IMR-90 (cell line): ENCODE data around the gene COPS4. TPM values are rescaled to one million over a fixed set of nuclear protein-coding genes. Genes with fewer than 3 reads are reported as not detected.

Source experiments
- ATAC-seq: fragments of 200-7000 bp; cut with Tn5 transposase; 2 replicates; pipeline ENCODE4 v1.9.1; 2020; ENCODE audit warnings: low read depth, mild to moderate bottlenecking, moderate library complexity
- BruUV-seq: library from RNA; stranded (reverse); fragments of 400-500 nt; replicated peaks from 2 replicates; lab custom pipeline; 2021; lab: Mats Ljungman, UMichigan
- CTCF ChIA-PET: fragments of 300-600 bp; formaldehyde crosslinking; extraction: SDS; loops from one replicate; lab custom pipeline; 2021; ENCODE audit warnings: antibody characterized with exemption; lab: Yijun Ruan, JAX
- POLR2A ChIA-PET: fragments of 300-600 bp; sonication (Branson Sonifier 250); formaldehyde crosslinking; loops from one replicate; lab custom pipeline; 2022; ENCODE audit warnings: antibody characterized with exemption; ENCODE audit not compliant: unreplicated experiment; lab: Charles Lee
- DNase-seq: peaks from one replicate; pipeline ENCODE4 v3.0.0; 2013
- H2AFZ ChIP-seq: replicated peaks from 2 replicates; pipeline ENCODE3; 2013; ENCODE audit warnings: low read length, mild to moderate bottlenecking; ENCODE audit not compliant: poor library complexity
- H2AK5ac ChIP-seq: 2 replicates; pipeline ENCODE4 v1.6.1; 2013; ENCODE audit warnings: low read depth, low read length, inconsistent platforms
- H2AK9ac ChIP-seq: replicated peaks from 2 replicates; pipeline ENCODE3; 2013; ENCODE audit warnings: mild to moderate bottlenecking, low read depth, low read length, moderate library complexity; ENCODE audit not compliant: poor library complexity
- H2BK120ac ChIP-seq: 2 replicates; pipeline ENCODE4 v1.6.1; 2013; ENCODE audit warnings: low read depth, low read length, inconsistent platforms
- H2BK15ac ChIP-seq: 3 replicates; pipeline ENCODE4 v1.6.1; 2013; ENCODE audit warnings: low read depth, low read length, inconsistent platforms
- H2BK20ac ChIP-seq: 2 replicates; pipeline ENCODE4 v1.6.1; 2013; ENCODE audit warnings: low read depth, mild to moderate bottlenecking, inconsistent platforms, low read length, moderate library complexity
- H2BK5ac ChIP-seq: 2 replicates; pipeline ENCODE4 v1.6.1; 2013; ENCODE audit warnings: mild to moderate bottlenecking, low read depth, low read length, inconsistent platforms; ENCODE audit not compliant: poor library complexity, severe bottlenecking
- H3K14ac ChIP-seq: replicated peaks from 2 replicates; pipeline ENCODE4 v1.6.1; 2013; ENCODE audit warnings: low read depth, low read length, inconsistent platforms
- H3K18ac ChIP-seq: 2 replicates; pipeline ENCODE4 v1.6.1; 2013; ENCODE audit warnings: low read depth, low read length, control low read depth
- H3K23ac ChIP-seq: 2 replicates; pipeline ENCODE4 v1.6.1; 2013; ENCODE audit warnings: low read depth, low read length, inconsistent platforms
- H3K27ac ChIP-seq: 2 replicates; pipeline ENCODE4 v1.5.1; 2013; ENCODE audit warnings: mild to moderate bottlenecking, control low read depth, low read length; ENCODE audit not compliant: insufficient read depth
- H3K27me3 ChIP-seq: 2 replicates; pipeline ENCODE4 v1.6.1; 2013; ENCODE audit warnings: low read length; ENCODE audit not compliant: control insufficient read depth, insufficient read depth
- H3K36me3 ChIP-seq: 2 replicates; pipeline ENCODE4 v1.6.1; 2013; ENCODE audit warnings: low read length, mixed read lengths; ENCODE audit not compliant: control insufficient read depth, insufficient read depth
- H3K4ac ChIP-seq: 2 replicates; pipeline ENCODE4 v1.6.1; 2013; ENCODE audit warnings: low read depth, low read length, inconsistent platforms
- H3K4me1 ChIP-seq: 2 replicates; pipeline ENCODE4 v1.6.1; 2013; ENCODE audit warnings: low read length, mixed read lengths; ENCODE audit not compliant: control insufficient read depth, insufficient read depth
- H3K4me2 ChIP-seq: 2 replicates; pipeline ENCODE4 v1.6.1; 2013; ENCODE audit warnings: low read depth, mild to moderate bottlenecking, control low read depth, low read length, moderate library complexity
- H3K4me3 ChIP-seq: 2 replicates; pipeline ENCODE4 v1.5.1; 2013; ENCODE audit warnings: low read depth, mild to moderate bottlenecking, control low read depth, low read length, moderate library complexity; ENCODE audit not compliant: insufficient read depth
- H3K56ac ChIP-seq: 2 replicates; pipeline ENCODE4 v1.6.1; 2013; ENCODE audit warnings: low read length, inconsistent platforms; ENCODE audit not compliant: insufficient read depth; ENCODE audit errors: extremely low read depth
- H3K79me1 ChIP-seq, 2 experiments: 2 replicates each; pipeline ENCODE4 v1.6.1; 2013; ENCODE audit warnings: low read length in 2 of 2, inconsistent platforms in 1 of 2, low read depth in 1 of 2
- H3K9ac ChIP-seq: 2 replicates; pipeline ENCODE4 v1.6.1; 2013; ENCODE audit warnings: low read depth, low read length, control low read depth
- H3K9me1 ChIP-seq: 2 replicates; pipeline ENCODE4 v1.6.1; 2013; ENCODE audit warnings: low read length, inconsistent platforms; ENCODE audit not compliant: insufficient read depth
- H3K9me3 ChIP-seq: 2 replicates; pipeline ENCODE4 v1.6.1; 2013; ENCODE audit warnings: low read length; ENCODE audit not compliant: control insufficient read depth, insufficient read depth
- H4K20me1 ChIP-seq: 2 replicates; pipeline ENCODE4 v1.6.1; 2013; ENCODE audit warnings: low read length, inconsistent platforms; ENCODE audit not compliant: insufficient read depth
- H4K5ac ChIP-seq: 2 replicates; pipeline ENCODE4 v1.6.1; 2013; ENCODE audit warnings: mild to moderate bottlenecking, low read depth, low read length, control low read depth
- H4K8ac ChIP-seq, 2 experiments: 2 replicates each; pipeline ENCODE4 v1.6.1; 2013; ENCODE audit warnings: low read depth in 2 of 2, low read length in 2 of 2, control low read depth in 1 of 2, inconsistent platforms in 1 of 2
- H4K91ac ChIP-seq: 2 replicates; pipeline ENCODE4 v1.6.1; 2013; ENCODE audit warnings: low read depth, low read length, inconsistent platforms; ENCODE audit not compliant: insufficient read depth
- MAFK ChIP-seq: IDR thresholded peaks from 2 replicates; pipeline ENCODE4 v1.6.1; 2012; ENCODE audit warnings: low read depth, low read length, improper control_type of control experiment
- MAZ ChIP-seq: IDR thresholded peaks from 2 replicates; pipeline ENCODE4 v1.6.1; 2012; ENCODE audit warnings: low read depth, mild to moderate bottlenecking, low read length, improper control_type of control experiment, moderate library complexity, borderline replicate concordance
- NFE2L2 ChIP-seq: fragments of 150-350 bp; IDR thresholded peaks from 2 replicates; pipeline ENCODE4 v1.6.1; 2016; ENCODE audit warnings: low read depth, mild to moderate bottlenecking, low read length
- WGBS, 2 experiments: methylation state at CpG; one replicate each; pipeline versions ENCODE4 v1.1.5 to v1.1.7; 2013; ENCODE audit warnings: missing lambda C conversion rate in 2 of 2; ENCODE audit not compliant: insufficient read length in 1 of 2; ENCODE audit errors: extremely low coverage in 2 of 2; 5-methylcytosine and 5-hydroxymethylcytosine counted together
- dilution Hi-C: fragments of 300-500 bp; cut with HindIII; formaldehyde crosslinking; loops from one replicate; pipeline ENCODE4 v1.14.3; 2018; ENCODE audit warnings: low sequenced_read_pairs; ENCODE audit not compliant: unreplicated experiment
- in situ Hi-C: fragments of 300-500 bp; cut with MboI; formaldehyde crosslinking; loops from 3 replicates; pipeline ENCODE4 v1.14.3; 2019; ENCODE audit warnings: low sequenced_read_pairs, inconsistent platforms, mixed read lengths
- intact Hi-C: fragments of 100-400 bp; cut with micrococcal nuclease; formaldehyde crosslinking; loops from 2 replicates; pipeline ENCODE4 v1.10.0; 2022
- polyA plus RNA-seq, 3 experiments: library from polyadenylated mRNA; depleted of rRNA; stranded (reverse); fragments of >200 nt; gene quantifications; 2 replicates each; pipeline ENCODE4 v1.2.3, GENCODE V29; 2012; ENCODE audit warnings: low replicate concordance in 1 of 3
- total RNA-seq: library from RNA; depleted of rRNA; stranded (reverse); fragments of >200 nt; gene quantifications from 2 replicates; pipeline ENCODE4 v1.2.3, GENCODE V29; 2012

The COPS4 gene
- total and polyA plus RNA-seq, 2 of the 4 experiments (the other 2 are of a cell fraction) = 40.1 to 115 TPM

GRCh38 chr4:83114576-83114975 is 79.6 kb downstream of the COPS4 start, which contains the start of gene PLAC8:
PLAC8 (minus strand) TSS chr4:83114729; CDS start chr4:83107921, 6,808 bp downstream.
- in situ Hi-C loops (no loop called here), intact Hi-C loops (no loop called here), dilution Hi-C loops (no loop called here)
- H2AFZ ChIP-seq = no peak within 1 kb of the TSS
- H3K27me3 ChIP-seq = no peaks in the 10 kb centered on the region
- no peak within 1 kb of the TSS for H3K27ac ChIP-seq
- H3K23ac ChIP-seq = peak within 1 kb of the TSS; percentile 13; the same call in 1 of the 2 replicates
- no peak within 1 kb of the TSS for H2BK5ac ChIP-seq
- H4K8ac ChIP-seq = peak within 1 kb of the TSS in 1 of 2 experiments; percentile 73; a peak in 2 of 4 replicates
- TF ChIP-seq MAFK (no peak), MAZ (no peak), NFE2L2 (no peak)
- H3K79me1 ChIP-seq = no peaks in the 10 kb centered on the region
- no peak within 1 kb of the TSS for H3K4ac ChIP-seq
- H3K4me3 ChIP-seq = no peak within 1 kb of the TSS
- ChIA-PET CTCF (interaction anchor here (0.6 to 1.3 kb wide), 3 partner anchors 36 to 146 kb away, joined by 3 to 4 read pairs (median 3); no protein-coding TSS in a partner anchor), POLR2A (no interaction called here)
- no TSS peak for BruUV-seq
- no peak within 1 kb of the TSS for H2AK9ac ChIP-seq
- H4K20me1 ChIP-seq = no peaks in the 10 kb centered on the region
- H3K9me1 ChIP-seq = no peaks in the 10 kb centered on the region; the same call in 1 of the 2 replicates
- no peaks in the 10 kb centered on the region for H3K9me3 ChIP-seq
- ATAC-seq (no peak), DNase-seq (no peak)
- H3K4me1 ChIP-seq = peaks cover 1% of the 10 kb centered on the region; the same call in 1 of the 2 replicates
- H4K91ac ChIP-seq = no peak within 1 kb of the TSS; the same call in 1 of the 2 replicates
- H3K18ac ChIP-seq = peak within 1 kb of the TSS; percentile 91; the same call in 1 of the 2 replicates
- 0 out of 2 replicates have a peak within 1 kb of the TSS, but pooled peaks have one; percentile 80 for H4K5ac ChIP-seq
- H3K9ac ChIP-seq = no peak within 1 kb of the TSS
- peak within 1 kb of the TSS; percentile 72 for H2BK20ac ChIP-seq
- H2BK120ac ChIP-seq = peak within 1 kb of the TSS; percentile 72
- H2BK15ac ChIP-seq = no peak within 1 kb of the TSS
- no peak within 1 kb of the TSS for H2AK5ac ChIP-seq
- no peak within 1 kb of the TSS for H3K56ac ChIP-seq
- 0 out of 2 replicates have a peak within 1 kb of the TSS, but pooled peaks have one; percentile 16 for H3K14ac ChIP-seq
- no peak within 1 kb of the TSS; the same call in 1 of the 2 replicates for H3K4me2 ChIP-seq
- WGBS, 2 experiments = 81% methylated on average over 3 of the region's 5 CpGs; no CpG with 5 or more reads in 1 of the 2 experiments
- H3K36me3 ChIP-seq = no peaks in the 10 kb centered on the region
